Natural killer cell (primary cell): Measurements from ENCODE around the gene FGF16. TPM values are rescaled to one million over a fixed set of nuclear protein-coding genes. Genes with fewer than 3 reads are reported as not detected.

Experiments used
- ATAC-seq, 3 donors: fragments of 150-1000 bp in 2 of 3; fragments of 200-7000 bp in 1 of 3; cut with Tn5 transposase; 1 replicate in 1 of 3; 2 replicates in 2 of 3; pipeline ENCODE4 v1.10.0; 2021; ENCODE audit warnings: mild to moderate bottlenecking in 2 of 3, moderate library complexity in 2 of 3
- DNase-seq, 2 donors: peaks; one replicate each; pipeline versions ENCODE4 v3.0.0 to v3.0.0-alpha.2; 2013 to 2021; ENCODE audit warnings: mixed read lengths in 1 of 2
- H3K27ac ChIP-seq: one replicate; pipeline ENCODE4 v1.5.1; 2013; ENCODE audit warnings: mild to moderate bottlenecking, low read length
- H3K27me3 ChIP-seq: one replicate; pipeline ENCODE4 v1.6.1; 2013; ENCODE audit warnings: low read length; ENCODE audit not compliant: control insufficient read depth, insufficient read depth
- H3K36me3 ChIP-seq: one replicate; pipeline ENCODE4 v1.6.1; 2013; ENCODE audit warnings: low read length; ENCODE audit not compliant: control insufficient read depth, insufficient read depth
- H3K4me1 ChIP-seq: one replicate; pipeline ENCODE4 v1.6.1; 2013; ENCODE audit warnings: low read length; ENCODE audit not compliant: control insufficient read depth, insufficient read depth
- H3K4me3 ChIP-seq: one replicate; pipeline ENCODE4 v1.5.1; 2013; ENCODE audit warnings: low read length
- H3K9me3 ChIP-seq: one replicate; pipeline ENCODE4 v1.6.1; 2013; ENCODE audit warnings: low read length; ENCODE audit not compliant: control insufficient read depth, insufficient read depth
- H3K27ac Mint-ChIP-seq, 2 donors: one replicate each; pipeline ENCODE4 v1.8.0; 2022; ENCODE audit warnings: mild to moderate bottlenecking in 2 of 2, mixed read lengths in 2 of 2, moderate library complexity in 1 of 2
- H3K27me3 Mint-ChIP-seq, 2 donors: one replicate each; pipeline ENCODE4 v1.8.0; 2022; ENCODE audit warnings: low read depth in 2 of 2, mixed read lengths in 2 of 2
- H3K36me3 Mint-ChIP-seq: one replicate; pipeline ENCODE4 v1.8.0; 2022; ENCODE audit warnings: mixed read lengths
- H3K4me1 Mint-ChIP-seq, 2 donors: one replicate each; pipeline ENCODE4 v1.8.0; 2022; ENCODE audit warnings: mixed read lengths in 2 of 2
- H3K4me3 Mint-ChIP-seq: one replicate; pipeline ENCODE4 v1.8.0; 2022; ENCODE audit warnings: mild to moderate bottlenecking, moderate library complexity, mixed read lengths
- H3K9me3 Mint-ChIP-seq, 2 donors: one replicate each; pipeline ENCODE4 v1.8.0; 2022; ENCODE audit warnings: mixed read lengths in 2 of 2
- CTCF ChIP-seq: fragments of 200-600 bp; IDR thresholded peaks from one replicate; pipeline ENCODE4 v1.8.0; 2022; ENCODE audit warnings: antibody characterized with exemption
- WGBS: methylation state at CpG from one replicate; pipeline ENCODE4 v1.1.7; 2013; ENCODE audit warnings: missing lambda C conversion rate; ENCODE audit not compliant: insufficient coverage; 5-methylcytosine and 5-hydroxymethylcytosine counted together
- intact Hi-C: fragments of 100-400 bp; cut with micrococcal nuclease; formaldehyde crosslinking; loops from one replicate; pipeline ENCODE4 v1.14.2; 2022
- total RNA-seq, 4 donors: library from RNA; stranded (reverse); fragments of 120-200 nt in 1 of 4; gene quantifications; one replicate each; pipeline versions ENCODE4 v1.2.3 to v1.2.4, GENCODE V29; 2013 to 2022

Gene FGF16
- total RNA-seq, 3 donors from 2014 or later (not counting 1 experiment from before 2014, with no cell fraction given): not detected

- Mint-ChIP-seq H3K27ac (no peak overlapping the region), H3K36me3 (no peaks in the 10 kb centered on the region), H3K9me3 (no peaks in the 10 kb centered on the region), H3K27me3 (no peaks in the 10 kb centered on the region), H3K4me3 (no peak overlapping the region), H3K4me1 (no peaks in the 10 kb centered on the region)
- DNase-seq (no peak), ATAC-seq (no peak)
- H3K27me3 ChIP-seq: no peaks in the 10 kb centered on the region
- no peak overlapping the region for H3K4me3 ChIP-seq
- no peak overlapping the region for H3K27ac ChIP-seq
- TF ChIP-seq CTCF: no peak
- intact Hi-C loops: no loop called here
- no peaks in the 10 kb centered on the region for H3K36me3 ChIP-seq
- WGBS: 100% methylated on average over 2 of the region's 2 CpGs
- no peaks in the 10 kb centered on the region for H3K4me1 ChIP-seq
- no peaks in the 10 kb centered on the region for H3K9me3 ChIP-seq
Measured at GRCh38 chrX:77426811-77427210, 20.4 kb upstream of the FGF16 start.

- Mint-ChIP-seq H3K4me3 (no peak overlapping the region), H3K36me3 (no peaks in the 10 kb centered on the region), H3K9me3 (no peaks in the 10 kb centered on the region), H3K27ac (no peak overlapping the region), H3K27me3 (no peaks in the 10 kb centered on the region), H3K4me1 (no peaks in the 10 kb centered on the region)
- TF ChIP-seq CTCF: no peak
- 100% methylated on average over 1 of the region's 1 CpG for WGBS
- intact Hi-C loops: no loop called here
- no peaks in the 10 kb centered on the region for H3K27me3 ChIP-seq
- no peaks in the 10 kb centered on the region for H3K9me3 ChIP-seq
- no peak overlapping the region for H3K27ac ChIP-seq
- no peaks in the 10 kb centered on the region for H3K4me1 ChIP-seq
- DNase-seq (no peak), ATAC-seq (no peak)
- no peaks in the 10 kb centered on the region for H3K36me3 ChIP-seq
- no peak overlapping the region for H3K4me3 ChIP-seq
Measured at GRCh38 chrX:77427611-77428010, 19.6 kb upstream of the FGF16 start.

GRCh38 chrX:77428551-77428950 is 18.6 kb upstream of the FGF16 start:
- DNase-seq (no peak), ATAC-seq (no peak)
- no peaks in the 10 kb centered on the region for H3K9me3 Mint-ChIP-seq
- Histone ChIP-seq H3K27ac (no peak overlapping the region), H3K36me3 (no peaks in the 10 kb centered on the region), H3K4me1 (no peaks in the 10 kb centered on the region), H3K9me3 (no peaks in the 10 kb centered on the region), H3K27me3 (no peaks in the 10 kb centered on the region), H3K4me3 (no peak overlapping the region)
- no peaks in the 10 kb centered on the region for H3K36me3 Mint-ChIP-seq
- intact Hi-C loops: no loop called here
- no peaks in the 10 kb centered on the region for H3K27me3 Mint-ChIP-seq
- TF ChIP-seq CTCF: no peak
- H3K4me1 Mint-ChIP-seq: no peaks in the 10 kb centered on the region
- no peak overlapping the region for H3K27ac Mint-ChIP-seq
- 67% methylated on average over 1 of the region's 1 CpG for WGBS
- H3K4me3 Mint-ChIP-seq: no peak overlapping the region

GRCh38 chrX:77431227-77431626 is 16.0 kb upstream of the FGF16 start:
- no peaks in the 10 kb centered on the region for H3K36me3 ChIP-seq
- no peak overlapping the region for H3K27ac ChIP-seq
- no peak overlapping the region for H3K27ac Mint-ChIP-seq
- H3K4me3 ChIP-seq: no peak overlapping the region
- ATAC-seq: no peak
- no peak for DNase-seq
- no peak overlapping the region for H3K4me3 Mint-ChIP-seq
- H3K4me1 ChIP-seq: no peaks in the 10 kb centered on the region
- TF ChIP-seq CTCF: no peak
- no peaks in the 10 kb centered on the region for H3K27me3 Mint-ChIP-seq
- H3K9me3 Mint-ChIP-seq: no peaks in the 10 kb centered on the region
- WGBS: 31% methylated on average over 2 of the region's 5 CpGs
- no peaks in the 10 kb centered on the region for H3K4me1 Mint-ChIP-seq
- H3K36me3 Mint-ChIP-seq: no peaks in the 10 kb centered on the region
- intact Hi-C loops: no loop called here
- no peaks in the 10 kb centered on the region for H3K27me3 ChIP-seq
- no peaks in the 10 kb centered on the region for H3K9me3 ChIP-seq
